Coronary artery (tissue), 2 donors: Measurements from ENCODE around the gene PRDM12.
A peak's percentile ranks its signal among the peaks of the same experiment; 100 is the strongest.

Experiments
- DNase-seq: peaks from one replicate; pipeline ENCODE4 v3.0.0-alpha.2; 2017; ENCODE audit warnings: low spot score
- H3K27ac ChIP-seq, 2 donors: fragments of 200-600 bp; sonication (generic); one replicate each; pipeline ENCODE4 v1.5.1; 2016 to 2019
- H3K4me3 ChIP-seq: fragments of 200-600 bp; sonication (generic); 2 replicates; pipeline ENCODE4 v1.5.1; 2016; ENCODE audit warnings: mild to moderate bottlenecking, moderate library complexity
- CTCF ChIP-seq: fragments of 200-600 bp; sonication (generic); IDR thresholded peaks from one replicate; pipeline ENCODE4 v1.5.1; 2019; ENCODE audit warnings: antibody characterized with exemption

PRDM12 gene

DNA sequence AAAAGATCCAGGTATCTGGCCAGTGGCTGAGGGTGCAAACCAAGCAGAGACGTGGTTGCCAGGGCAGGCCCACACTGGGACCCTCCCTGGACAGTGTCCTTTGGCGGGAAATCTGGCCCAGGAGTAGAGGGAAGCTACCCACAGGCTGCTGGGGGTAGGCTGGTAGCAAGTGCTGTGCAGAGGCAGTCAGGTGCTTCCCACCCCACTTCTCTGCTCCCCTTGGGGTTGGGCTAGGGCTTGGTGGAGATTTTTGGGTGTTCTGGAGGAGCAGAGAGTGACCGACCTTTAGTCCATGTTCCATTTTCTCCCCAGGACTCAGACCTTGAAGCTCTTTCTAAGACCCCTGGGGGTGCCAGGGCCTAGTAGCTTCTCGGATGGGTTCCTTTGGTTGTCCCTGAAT lies 5.6 kb downstream of the PRDM12 start:
- TF ChIP-seq CTCF: no peak
- H3K27ac ChIP-seq: no peak overlapping the region
- DNase-seq: no peak
- no peak overlapping the region for H3K4me3 ChIP-seq

- Histone ChIP-seq H3K4me3 (no peak overlapping the region), H3K27ac (no peak overlapping the region)
- TF ChIP-seq CTCF: no peak
- DNase-seq: no peak
These were observed 6.2 kb downstream of the PRDM12 start for GRCh38 chr9:130670644-130671043.

- TF ChIP-seq CTCF: no peak
- H3K4me3 ChIP-seq: no peak overlapping the region
- H3K27ac ChIP-seq: no peak overlapping the region
- DNase-seq: no peak
These were observed 8.1 kb downstream of the PRDM12 start for GRCh38 chr9:130672466-130672865.

GRCh38 chr9:130672933-130673615 lies 8.7 kb downstream of the PRDM12 start:
- no peak overlapping the region for H3K27ac ChIP-seq

DNA sequence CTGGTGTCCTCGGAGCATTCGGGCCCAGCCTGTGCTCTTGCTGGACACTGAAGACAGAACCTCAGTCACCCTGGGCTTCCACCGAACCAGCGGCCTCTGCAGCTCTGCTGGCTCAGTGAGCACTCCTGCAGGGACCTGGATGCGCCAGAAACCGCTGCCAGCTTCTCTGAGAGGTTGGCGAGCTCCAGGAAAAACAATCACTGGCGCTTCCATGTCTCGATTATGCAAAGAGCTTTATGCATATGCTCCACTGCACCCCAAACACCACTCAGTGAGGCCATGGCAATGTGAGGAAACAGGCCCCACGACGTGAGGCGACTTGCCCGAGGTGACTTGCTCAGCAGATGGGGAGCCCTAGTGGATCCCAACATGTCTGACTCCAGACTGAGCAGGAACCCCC lies 11.0 kb downstream of the PRDM12 start:
- Histone ChIP-seq H3K27ac (no peak overlapping the region), H3K4me3 (no peak overlapping the region)
- no peak for TF ChIP-seq CTCF
- DNase-seq: no peak

More at GRCh38 chr9:130672933-130673615, 8.7 kb downstream of the PRDM12 start:
- TF ChIP-seq CTCF: no peak
- H3K4me3 ChIP-seq: no peak overlapping the region
- DNase-seq: peak; percentile 54

DNA sequence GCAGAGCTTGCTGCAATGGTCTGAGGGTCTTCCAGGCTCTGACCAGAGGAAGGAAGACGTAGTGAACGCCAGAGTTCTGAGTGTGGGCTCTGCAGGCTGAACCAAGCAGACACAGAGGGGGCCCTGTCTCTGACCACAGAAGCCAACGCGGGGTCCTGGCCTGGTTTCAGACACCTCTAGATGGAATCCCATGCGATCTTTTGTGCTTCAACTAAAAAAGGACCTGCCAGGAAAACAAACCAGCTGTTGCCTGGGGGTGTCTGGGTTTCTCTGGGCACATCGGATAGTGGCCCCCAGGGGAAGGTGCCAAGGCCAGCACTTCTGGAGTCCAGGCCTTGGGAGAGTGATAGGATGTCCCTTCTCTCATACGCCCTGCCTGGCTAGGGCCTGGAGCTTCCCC lies 12.9 kb downstream of the PRDM12 start:
- no peak overlapping the region for H3K27ac ChIP-seq
- no peak overlapping the region for H3K4me3 ChIP-seq
- TF ChIP-seq CTCF: no peak
- DNase-seq: no peak
